GM21619 (cell line): Measurements from ENCODE around the gene SPDYE4.

Source experiments
- ATAC-seq: cut with Tn5 transposase; IDR thresholded peaks from one replicate; pipeline ENCODE4 v1.9.1; 2021; ENCODE audit not compliant: unreplicated experiment

The SPDYE4 gene

DNA sequence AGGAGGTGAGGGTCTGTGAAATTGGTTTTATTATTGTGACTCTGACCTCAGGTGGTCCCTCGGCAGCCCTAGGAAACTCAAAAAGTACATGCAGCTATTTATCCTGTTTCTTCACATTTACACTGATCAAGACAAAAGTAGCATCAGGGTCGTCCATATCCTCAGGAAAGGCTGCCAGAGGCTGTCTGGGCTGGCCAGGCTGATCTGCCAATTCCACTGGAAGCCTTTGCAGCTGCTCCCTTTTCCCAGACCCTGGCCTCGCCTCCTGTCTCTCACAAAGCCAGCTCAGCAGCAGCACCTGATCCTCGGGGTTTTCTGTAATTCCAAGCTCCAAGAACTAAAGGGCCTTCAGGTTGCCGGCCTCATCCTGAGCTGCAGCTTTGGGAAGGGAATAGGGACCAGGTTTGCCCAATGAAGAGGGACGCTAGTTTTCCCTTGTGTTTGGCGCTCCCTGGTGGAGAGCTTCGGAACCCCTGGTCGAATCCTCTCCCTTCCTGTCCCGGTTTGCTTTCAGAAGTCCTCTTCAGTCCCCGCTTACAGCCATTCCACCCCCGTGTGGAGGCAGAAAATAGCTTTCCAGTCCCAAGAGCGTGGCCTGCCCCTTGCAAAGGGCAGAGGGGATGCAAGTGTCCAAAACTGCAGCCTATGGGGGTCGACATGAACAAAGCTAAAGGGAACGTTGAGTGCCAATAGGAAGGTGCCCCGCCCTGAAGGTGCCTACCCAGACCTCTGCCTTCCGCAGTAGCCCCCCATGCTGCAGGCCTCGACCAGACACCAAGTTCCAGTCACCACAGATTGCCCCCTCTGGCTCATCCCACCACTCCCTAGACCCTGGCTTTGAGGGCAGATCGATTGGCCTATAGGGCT lies 27.4 kb upstream of the SPDYE4 start:
- no peak for ATAC-seq

- no peak for ATAC-seq
Observed at GRCh38 chr17:8782176-8782575, 23.8 kb upstream of the SPDYE4 start.

DNA sequence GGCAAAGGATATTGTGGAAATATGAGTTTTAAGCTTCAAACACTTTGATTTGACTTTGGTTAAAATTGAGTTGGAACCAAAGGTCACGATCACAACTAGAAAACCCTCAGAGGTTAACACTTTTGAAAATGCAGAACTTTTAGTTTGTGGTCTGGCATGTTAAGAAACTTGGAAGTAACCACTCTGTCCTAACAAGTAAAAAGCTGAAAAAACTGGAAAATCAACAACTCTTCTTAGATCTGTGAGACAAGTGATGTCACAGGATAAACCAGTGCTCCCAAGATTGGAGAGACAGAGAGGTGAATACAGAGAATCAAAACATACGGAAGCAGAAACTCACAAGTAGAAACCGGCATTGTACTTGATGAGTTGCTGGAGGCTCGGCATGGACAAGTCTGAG lies 23.4 kb upstream of the SPDYE4 start:
- ATAC-seq = no peak

- ATAC-seq = no peak
Observed at GRCh38 chr17:8776881-8777280, 18.5 kb upstream of the SPDYE4 start.

DNA sequence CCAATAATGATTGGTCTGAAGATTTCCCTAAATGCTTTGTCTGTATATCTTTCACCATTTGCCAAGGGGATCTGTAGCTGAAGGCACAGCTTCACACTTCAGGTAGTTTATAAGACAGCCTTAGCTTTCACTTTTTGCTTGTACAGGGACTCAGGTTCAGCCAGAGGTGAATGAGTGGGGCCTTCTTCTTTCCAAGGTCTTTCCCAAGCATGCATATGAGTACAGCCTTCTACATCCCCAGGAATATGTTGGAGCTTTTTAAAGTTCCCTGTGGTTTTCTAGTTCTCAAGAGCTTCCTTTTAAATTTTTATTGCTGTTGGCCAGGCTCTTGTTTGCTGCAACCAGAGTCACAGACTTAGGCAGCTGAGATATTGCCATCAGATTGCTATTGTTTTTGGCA lies 17.9 kb upstream of the SPDYE4 start:
- no peak for ATAC-seq

- no peak for ATAC-seq
Observed at GRCh38 chr17:8766731-8767130, 8.4 kb upstream of the SPDYE4 start.

DNA sequence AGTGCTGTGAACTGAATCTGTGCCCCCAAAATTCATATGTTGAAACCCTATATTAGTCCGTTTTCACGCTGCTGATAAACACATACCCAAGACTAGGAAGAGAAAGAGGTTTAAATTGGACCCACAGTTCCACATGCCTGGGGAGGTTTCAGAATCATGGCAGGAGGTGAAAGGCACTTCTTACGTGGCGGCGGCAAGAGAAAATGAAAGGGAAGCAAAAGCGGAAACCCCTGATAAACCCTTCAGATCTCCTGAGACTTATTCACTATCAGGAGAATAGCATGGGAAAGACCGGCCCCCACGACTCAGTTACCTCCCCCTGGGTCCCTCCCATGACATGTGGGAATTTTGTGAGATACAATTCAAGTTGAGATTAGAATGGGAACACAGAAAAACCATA lies 3.7 kb upstream of the SPDYE4 start:
- no peak for ATAC-seq

DNA sequence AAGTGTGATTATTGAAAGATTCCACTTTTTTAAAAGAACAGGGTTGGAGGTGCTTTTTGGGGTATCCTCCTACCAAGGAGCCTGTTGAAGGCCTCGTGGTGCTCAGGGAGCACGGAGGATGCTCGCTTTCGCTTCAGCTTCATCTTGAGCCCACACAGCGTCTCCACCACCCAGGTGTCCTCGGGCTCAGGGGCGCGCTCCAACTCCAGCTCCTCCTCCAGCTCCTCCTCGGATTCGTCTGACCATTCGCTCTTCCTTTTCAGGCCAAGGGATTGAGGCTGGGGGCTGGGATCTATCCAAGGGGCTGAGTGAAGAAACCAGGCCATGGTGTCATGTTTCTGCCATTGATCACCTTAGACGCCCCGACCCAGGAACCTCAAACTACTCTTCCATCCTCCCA lies 1.2 kb downstream of the SPDYE4 start:
- no peak for ATAC-seq

DNA sequence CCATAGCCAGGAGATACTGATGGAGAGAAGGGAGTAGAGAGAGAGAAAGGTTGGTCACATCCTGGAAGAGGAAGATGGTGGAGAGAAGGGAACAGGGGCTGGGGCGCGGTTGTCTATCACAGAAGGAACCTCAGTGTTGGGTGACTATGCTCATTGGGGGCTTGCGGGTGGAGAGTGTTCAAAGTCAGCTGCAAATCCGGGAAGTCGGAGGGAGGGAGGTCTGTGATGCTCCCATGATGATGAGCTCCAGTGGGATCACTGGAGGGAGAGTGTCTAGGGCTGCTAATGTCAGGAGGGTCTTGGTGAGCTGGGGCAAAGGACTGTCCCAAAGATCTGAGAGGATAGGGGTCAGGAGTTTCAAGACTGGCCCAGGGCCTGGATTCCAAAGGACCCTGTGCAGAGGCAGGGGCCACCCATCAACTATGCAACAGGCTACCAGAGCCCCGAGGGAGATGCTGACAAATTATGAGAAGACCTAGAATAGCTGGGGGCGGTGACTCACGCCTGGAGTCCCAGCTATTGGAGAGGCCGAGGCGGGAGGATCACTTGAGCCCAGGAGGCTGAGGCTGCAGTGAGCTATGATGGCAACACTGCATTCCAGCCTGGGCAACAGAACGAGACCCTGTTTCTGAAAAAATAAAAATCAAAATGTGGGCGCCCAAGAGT lies 2.6 kb downstream of the SPDYE4 start:
- ATAC-seq = no peak

GRCh38 chr17:8754890-8755289 lies 3.5 kb downstream of the SPDYE4 start:
- ATAC-seq = no peak

DNA sequence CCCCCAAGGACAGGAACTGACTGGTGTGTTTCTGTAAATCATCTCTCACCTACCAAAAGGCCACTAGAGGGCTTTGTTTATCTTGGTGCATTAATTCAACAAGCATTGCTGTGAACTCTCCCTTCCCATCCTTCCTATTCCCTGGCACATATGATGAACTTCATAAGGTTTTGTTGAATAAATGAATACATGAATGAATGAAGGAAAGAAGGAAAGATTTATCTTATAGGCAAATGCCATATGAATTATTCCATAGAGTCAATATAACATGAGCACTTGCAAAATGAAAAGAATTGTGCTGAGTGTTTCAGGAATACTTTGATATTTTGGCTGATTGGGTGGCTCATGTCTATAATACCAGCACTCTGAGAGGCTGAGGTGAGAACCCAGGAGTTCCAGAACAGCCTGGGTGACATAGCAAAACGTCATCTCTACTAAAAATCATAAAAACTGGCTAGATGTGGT lies 4.3 kb downstream of the SPDYE4 start:
- ATAC-seq = no peak

GRCh38 chr17:8753136-8753975 lies 5.0 kb downstream of the SPDYE4 start:
- ATAC-seq = no peak

- no peak for ATAC-seq
Observed at GRCh38 chr17:8749616-8750015, 8.7 kb downstream of the SPDYE4 start.

- no peak for ATAC-seq
Observed at GRCh38 chr17:8747742-8748141, 10.6 kb downstream of the SPDYE4 start.

DNA sequence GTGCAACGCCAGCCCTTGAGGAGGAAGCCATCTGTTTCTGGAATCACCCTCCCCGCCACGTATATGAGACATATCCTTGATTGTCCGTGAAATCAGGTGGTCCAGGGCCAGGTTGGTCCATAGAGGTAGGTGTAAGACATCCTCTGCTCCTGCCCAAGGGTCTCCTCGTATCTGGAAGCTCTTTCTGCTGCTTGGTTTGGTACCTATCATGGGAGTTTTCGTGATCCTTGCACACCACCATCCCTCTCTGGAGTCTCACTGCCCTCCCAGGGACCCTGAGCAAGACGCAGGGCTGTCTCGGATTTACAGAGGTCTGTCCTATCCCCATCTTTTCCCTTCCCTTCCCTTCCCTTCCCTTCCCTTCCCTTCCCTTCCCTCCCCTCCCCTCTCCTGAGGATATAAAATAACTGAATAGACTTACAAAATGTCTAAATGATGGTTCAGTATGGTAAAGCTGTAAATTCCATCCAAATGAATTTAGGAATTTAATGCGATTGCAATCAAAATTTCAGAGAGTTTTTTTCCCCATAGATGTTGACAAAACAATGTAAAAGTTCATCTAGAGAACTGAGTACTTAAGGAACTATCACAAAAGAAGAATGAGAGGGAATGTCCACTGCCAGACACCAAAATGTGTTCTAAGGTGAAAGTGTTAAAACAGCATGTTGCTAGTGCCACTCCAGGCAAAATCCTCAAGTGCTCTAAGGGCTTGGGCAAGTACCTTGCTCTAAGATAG lies 11.7 kb downstream of the SPDYE4 start:
- ATAC-seq = no peak

DNA sequence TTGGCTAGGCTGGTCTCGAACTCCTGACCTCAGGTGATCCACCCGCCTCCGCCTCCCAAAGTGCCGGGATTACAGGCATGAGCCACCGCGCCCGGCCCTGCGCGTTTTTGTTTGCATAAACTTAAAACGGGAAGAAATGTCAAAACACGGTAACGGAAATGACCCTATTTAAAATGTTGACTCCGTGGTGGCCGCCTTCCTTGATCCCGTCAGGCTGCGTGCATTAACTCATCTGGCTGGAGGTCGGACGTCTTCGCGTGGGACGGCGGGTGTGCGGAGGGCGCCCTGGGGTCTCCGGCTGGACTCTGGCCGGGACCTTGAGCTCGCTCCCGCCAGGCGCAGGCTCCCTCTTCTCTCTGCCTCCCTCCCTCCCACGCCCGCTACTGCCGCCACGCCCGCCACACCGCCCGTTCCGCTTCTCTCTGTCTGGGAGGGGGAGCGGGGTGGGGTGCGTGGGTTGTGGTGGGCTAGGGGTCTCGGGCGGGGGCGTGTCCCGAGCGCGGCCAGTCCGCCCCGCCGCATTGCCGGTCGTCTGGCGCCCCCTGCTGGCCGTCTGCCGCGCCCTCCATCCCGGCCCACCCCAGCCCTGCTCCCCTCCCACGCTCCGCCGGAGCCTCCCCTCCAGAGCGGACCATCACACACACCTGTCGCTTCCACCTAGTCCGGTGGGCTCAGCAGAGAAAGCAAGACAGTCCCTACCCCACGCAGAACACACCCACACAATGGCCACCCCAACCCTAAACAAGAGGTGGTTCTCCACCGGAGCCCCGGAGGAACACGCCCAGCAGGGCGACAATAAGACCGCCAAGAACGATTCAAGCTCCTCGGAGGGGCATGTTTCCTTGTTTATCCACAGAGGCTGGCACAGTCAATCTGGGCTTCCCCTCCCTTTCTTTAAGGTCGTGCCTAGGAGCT lies 12.5 kb downstream of the SPDYE4 start:
- no peak for ATAC-seq

DNA sequence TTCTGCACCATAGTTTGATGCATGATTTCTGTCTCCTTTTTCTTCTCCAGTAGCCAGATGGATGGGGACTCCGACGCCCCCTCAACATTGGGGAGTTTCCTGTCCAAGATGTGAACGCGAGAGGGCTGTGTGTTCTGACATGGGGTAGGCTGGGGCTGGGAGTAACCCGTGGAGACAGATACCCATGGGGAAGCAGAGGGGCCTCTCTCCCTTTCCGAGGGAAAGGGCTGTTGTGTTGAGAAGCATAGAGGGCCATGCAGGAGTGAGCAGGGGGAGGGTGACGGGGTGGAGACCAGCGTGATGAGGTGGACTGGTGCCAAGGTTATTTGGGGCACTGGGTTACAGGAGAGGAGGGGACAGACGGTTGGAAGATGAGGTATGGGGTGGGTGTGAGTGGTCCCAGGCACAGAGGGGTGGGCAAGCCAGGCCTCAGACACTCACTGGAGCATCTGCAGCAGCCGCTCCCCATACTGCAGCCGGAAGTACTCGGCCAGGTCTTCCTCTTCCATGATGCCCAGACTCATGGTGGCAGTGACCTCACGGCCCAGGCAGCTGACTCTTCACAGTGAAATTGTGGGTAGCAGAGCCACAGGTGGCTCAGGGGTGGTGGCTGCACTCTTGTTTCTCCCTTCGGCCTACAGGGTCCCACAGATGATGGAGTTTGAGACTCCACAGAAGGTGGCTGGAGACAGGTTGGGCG lies 14.1 kb downstream of the SPDYE4 start:
- no peak for ATAC-seq

DNA sequence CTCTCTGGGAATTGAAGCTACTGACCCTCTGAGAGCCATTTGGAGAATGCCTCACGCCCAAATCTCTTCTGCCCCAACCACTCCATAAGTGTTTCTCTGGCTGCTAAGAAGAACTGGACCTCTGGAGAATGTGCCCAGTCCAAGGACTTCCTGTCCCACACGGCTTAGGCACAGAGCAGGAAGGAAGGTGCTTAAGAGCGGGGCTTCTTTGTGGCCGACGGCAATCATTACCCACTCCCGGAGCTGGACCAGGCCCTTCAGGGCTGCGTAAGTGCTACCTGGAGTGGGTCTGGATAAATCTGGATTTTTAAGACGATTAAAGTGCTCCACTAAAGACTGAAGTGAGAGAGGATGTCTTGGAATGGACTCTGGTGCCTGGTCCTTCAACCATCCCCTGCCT lies 15.5 kb downstream of the SPDYE4 start:
- no peak for ATAC-seq

DNA sequence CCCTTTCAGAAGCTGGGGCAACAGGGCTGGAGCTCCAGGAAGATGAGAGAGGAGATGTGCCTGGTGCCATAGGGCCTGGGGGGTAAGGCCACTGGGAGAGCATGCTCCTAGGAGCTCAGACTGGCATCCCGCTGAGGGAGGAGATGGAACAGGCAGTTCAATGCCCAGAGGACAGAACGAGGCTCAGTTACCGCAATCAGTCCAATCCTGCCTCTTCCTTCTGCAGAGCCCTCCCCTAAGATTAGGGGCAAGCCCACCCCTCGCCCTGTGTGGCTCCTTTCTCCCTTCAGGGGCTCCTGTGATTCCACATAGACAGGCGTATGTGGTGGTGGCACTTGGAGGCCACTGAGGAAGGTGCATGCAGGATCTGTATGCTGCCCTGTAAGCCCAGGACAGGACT lies 16.1 kb downstream of the SPDYE4 start:
- no peak for ATAC-seq
